ENCODE results near the gene FAM171A1. TPM values are rescaled to one million over a fixed set of nuclear protein-coding genes. Genes with fewer than 3 reads are reported as not detected.
A peak's percentile ranks its signal among the peaks of the same experiment; 100 is the strongest.

FAM171A1 gene
- total and polyA plus RNA-seq, 2 of the 13 experiments (the other 11 are each of a cell fraction or from before 2014, with no cell fraction given): 21.5 to 34.7 TPM

DNA sequence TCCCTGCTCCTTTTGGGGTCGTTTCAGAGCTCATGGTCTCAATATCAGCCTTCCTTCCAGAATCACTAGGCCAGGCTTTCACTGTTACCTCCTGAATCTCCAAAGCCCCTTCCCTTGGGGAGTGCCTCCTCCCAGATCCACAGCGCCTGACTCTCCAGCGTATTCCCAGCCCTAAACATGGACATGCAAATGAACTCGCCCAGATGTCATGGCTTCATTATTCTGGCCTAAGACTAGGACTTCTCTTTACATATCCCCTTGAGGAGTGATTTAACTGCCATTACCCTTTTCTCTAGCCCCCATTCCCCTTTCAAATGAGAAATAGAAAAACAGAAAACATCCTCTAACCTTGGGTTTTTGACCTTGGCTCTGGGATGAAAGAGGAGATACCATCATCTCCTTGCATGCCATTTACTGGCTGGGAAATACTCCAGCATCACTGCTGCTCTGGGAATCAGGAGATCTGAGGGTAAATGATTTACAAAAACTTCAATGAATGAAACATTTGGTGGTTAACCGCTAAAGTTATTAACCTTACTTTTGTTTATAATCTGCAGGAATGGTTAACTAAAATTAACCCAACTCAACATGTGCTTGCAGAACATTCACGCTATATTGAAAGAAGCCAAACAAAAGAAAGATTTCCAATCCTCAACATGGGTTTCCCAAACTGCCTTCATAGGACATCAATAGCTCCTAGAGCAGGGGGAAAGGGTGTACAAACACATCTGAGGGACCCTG lies 37.0 kb downstream of the FAM171A1 start (continued):
- no peak for TF ChIP-seq EHMT2 (IDR thresholded peaks at IDR 0.05; ENCODE audit: borderline replicate concordance, low read depth, low read length)
- TF ChIP-seq CC2D1A (CRISPR knock-in tag; IDR thresholded peaks at IDR 0.05): no peak
- TF ChIP-seq AKAP8 (CRISPR knock-in tag; IDR thresholded peaks at IDR 0.05): no peak
- peak; percentile 77 for TF ChIP-seq MED8 (CRISPR knock-in tag; IDR thresholded peaks at IDR 0.05; ENCODE audit: insufficient replicate concordance)
- no peak for TF ChIP-seq ZNF367 (CRISPR knock-in tag; IDR thresholded peaks at IDR 0.05; ENCODE audit: borderline replicate concordance)
- TF ChIP-seq CHD2 (IDR thresholded peaks at IDR 0.05; ENCODE audit: low read depth, low read length): no peak
- TF ChIP-seq, protein P1, sequence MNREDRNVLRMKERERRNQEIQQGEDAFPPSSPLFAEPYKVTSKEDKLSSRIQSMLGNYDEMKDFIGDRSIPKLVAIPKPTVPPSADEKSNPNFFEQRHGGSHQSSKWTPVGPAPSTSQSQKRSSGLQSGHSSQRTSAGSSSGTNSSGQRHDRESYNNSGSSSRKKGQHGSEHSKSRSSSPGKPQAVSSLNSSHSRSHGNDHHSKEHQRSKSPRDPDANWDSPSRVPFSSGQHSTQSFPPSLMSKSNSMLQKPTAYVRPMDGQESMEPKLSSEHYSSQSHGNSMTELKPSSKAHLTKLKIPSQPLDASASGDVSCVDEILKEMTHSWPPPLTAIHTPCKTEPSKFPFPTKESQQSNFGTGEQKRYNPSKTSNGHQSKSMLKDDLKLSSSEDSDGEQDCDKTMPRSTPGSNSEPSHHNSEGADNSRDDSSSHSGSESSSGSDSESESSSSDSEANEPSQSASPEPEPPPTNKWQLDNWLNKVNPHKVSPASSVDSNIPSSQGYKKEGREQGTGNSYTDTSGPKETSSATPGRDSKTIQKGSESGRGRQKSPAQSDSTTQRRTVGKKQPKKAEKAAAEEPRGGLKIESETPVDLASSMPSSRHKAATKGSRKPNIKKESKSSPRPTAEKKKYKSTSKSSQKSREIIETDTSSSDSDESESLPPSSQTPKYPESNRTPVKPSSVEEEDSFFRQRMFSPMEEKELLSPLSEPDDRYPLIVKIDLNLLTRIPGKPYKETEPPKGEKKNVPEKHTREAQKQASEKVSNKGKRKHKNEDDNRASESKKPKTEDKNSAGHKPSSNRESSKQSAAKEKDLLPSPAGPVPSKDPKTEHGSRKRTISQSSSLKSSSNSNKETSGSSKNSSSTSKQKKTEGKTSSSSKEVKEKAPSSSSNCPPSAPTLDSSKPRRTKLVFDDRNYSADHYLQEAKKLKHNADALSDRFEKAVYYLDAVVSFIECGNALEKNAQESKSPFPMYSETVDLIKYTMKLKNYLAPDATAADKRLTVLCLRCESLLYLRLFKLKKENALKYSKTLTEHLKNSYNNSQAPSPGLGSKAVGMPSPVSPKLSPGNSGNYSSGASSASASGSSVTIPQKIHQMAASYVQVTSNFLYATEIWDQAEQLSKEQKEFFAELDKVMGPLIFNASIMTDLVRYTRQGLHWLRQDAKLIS (CRISPR knock-in tag; IDR thresholded peaks at IDR 0.05): no peak; the same call in 1 of the 2 replicates
- TF ChIP-seq KLF11 (CRISPR knock-in tag; IDR thresholded peaks at IDR 0.05): 0 out of 2 replicates have a peak, but pooled peaks have one; percentile 28
- TF ChIP-seq, protein P2, sequence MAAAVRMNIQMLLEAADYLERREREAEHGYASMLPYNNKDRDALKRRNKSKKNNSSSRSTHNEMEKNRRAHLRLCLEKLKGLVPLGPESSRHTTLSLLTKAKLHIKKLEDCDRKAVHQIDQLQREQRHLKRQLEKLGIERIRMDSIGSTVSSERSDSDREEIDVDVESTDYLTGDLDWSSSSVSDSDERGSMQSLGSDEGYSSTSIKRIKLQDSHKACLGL (CRISPR knock-in tag; IDR thresholded peaks at IDR 0.05): no peak
- no peak for TF ChIP-seq HNRNPK (IDR thresholded peaks at IDR 0.05; ENCODE audit: low read depth, low read length, poor library complexity, severe bottlenecking)
- no peak for TF ChIP-seq REL (CRISPR knock-in tag; conservative IDR thresholded peaks at IDR 0.05)
- no peak for TF ChIP-seq ZNF615 (CRISPR knock-in tag; IDR thresholded peaks at IDR 0.05; ENCODE audit: borderline replicate concordance)
- no peak for TF ChIP-seq CCAR2 (optimal IDR thresholded peaks at IDR 0.05; ENCODE audit: low read depth, low read length)
- TF ChIP-seq, protein P3, sequence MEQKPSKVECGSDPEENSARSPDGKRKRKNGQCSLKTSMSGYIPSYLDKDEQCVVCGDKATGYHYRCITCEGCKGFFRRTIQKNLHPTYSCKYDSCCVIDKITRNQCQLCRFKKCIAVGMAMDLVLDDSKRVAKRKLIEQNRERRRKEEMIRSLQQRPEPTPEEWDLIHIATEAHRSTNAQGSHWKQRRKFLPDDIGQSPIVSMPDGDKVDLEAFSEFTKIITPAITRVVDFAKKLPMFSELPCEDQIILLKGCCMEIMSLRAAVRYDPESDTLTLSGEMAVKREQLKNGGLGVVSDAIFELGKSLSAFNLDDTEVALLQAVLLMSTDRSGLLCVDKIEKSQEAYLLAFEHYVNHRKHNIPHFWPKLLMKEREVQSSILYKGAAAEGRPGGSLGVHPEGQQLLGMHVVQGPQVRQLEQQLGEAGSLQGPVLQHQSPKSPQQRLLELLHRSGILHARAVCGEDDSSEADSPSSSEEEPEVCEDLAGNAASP (CRISPR knock-in tag; IDR thresholded peaks at IDR 0.05; ENCODE audit: borderline replicate concordance): peak; percentile 40; the same call in 1 of the 2 replicates
- TF ChIP-seq, protein P4, sequence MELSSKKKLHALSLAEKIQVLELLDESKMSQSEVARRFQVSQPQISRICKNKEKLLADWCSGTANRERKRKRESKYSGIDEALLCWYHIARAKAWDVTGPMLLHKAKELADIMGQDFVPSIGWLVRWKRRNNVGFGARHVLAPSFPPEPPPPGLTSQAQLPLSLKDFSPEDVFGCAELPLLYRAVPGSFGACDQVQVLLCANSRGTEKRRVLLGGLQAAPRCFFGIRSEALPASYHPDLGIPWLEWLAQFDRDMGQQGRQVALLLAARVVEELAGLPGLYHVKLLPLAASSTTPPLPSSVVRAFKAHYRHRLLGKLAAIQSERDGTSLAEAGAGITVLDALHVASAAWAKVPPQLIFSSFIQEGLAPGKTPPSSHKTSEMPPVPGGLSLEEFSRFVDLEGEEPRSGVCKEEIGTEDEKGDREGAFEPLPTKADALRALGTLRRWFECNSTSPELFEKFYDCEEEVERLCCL (CRISPR knock-in tag; IDR thresholded peaks at IDR 0.05; ENCODE audit: borderline replicate concordance): no peak
- TF ChIP-seq ZBTB8A (CRISPR knock-in tag; IDR thresholded peaks at IDR 0.05; ENCODE audit: borderline replicate concordance, low read depth): no peak
- TF ChIP-seq ZNF431 (CRISPR knock-in tag; IDR thresholded peaks at IDR 0.05; ENCODE audit: borderline replicate concordance, low read depth): no peak
- no peak for TF ChIP-seq FOXC1 (CRISPR knock-in tag; IDR thresholded peaks at IDR 0.05; ENCODE audit: borderline replicate concordance)
- TF ChIP-seq, protein P5, sequence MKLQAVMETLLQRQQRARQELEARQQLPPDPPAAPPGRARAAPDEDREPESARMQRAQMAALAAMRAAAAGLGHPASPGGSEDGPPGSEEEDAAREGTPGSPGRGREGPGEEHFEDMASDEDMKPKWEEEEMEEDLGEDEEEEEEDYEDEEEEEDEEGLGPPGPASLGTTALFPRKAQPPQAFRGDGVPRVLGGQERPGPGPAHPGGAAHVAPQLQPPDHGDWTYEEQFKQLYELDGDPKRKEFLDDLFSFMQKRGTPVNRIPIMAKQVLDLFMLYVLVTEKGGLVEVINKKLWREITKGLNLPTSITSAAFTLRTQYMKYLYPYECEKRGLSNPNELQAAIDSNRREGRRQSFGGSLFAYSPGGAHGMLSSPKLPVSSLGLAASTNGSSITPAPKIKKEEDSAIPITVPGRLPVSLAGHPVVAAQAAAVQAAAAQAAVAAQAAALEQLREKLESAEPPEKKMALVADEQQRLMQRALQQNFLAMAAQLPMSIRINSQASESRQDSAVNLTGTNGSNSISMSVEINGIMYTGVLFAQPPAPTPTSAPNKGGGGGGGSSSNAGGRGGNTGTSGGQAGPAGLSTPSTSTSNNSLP (IDR thresholded peaks at IDR 0.05; ENCODE audit: low read depth, low read length): peak; percentile 55; the same call in 1 of the 2 replicates
